ENCODE measurements around the gene GPR78.

GRCh38 chr4:8601556-8601955 lies 21.4 kb downstream of the GPR78 start:
- TF ChIP-seq, protein P1, sequence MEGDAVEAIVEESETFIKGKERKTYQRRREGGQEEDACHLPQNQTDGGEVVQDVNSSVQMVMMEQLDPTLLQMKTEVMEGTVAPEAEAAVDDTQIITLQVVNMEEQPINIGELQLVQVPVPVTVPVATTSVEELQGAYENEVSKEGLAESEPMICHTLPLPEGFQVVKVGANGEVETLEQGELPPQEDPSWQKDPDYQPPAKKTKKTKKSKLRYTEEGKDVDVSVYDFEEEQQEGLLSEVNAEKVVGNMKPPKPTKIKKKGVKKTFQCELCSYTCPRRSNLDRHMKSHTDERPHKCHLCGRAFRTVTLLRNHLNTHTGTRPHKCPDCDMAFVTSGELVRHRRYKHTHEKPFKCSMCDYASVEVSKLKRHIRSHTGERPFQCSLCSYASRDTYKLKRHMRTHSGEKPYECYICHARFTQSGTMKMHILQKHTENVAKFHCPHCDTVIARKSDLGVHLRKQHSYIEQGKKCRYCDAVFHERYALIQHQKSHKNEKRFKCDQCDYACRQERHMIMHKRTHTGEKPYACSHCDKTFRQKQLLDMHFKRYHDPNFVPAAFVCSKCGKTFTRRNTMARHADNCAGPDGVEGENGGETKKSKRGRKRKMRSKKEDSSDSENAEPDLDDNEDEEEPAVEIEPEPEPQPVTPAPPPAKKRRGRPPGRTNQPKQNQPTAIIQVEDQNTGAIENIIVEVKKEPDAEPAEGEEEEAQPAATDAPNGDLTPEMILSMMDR (IDR thresholded peaks at IDR 0.05): no peak
- TF ChIP-seq POLR2A (IDR thresholded peaks at IDR 0.05): no peak

Data from sigmoid colon (tissue), 3 donors.